Stimulated activated CD4-positive, alpha-beta T cell treated with anti-CD3 and anti-CD28 coated beads, Interleukin-12 subunit alpha, Interleukin-12 subunit beta, amount 100 ng/mL, for 24 hours (primary cell): ENCODE results near the gene EPS8L3.
A peak's percentile ranks its signal among the peaks of the same experiment; 100 is the strongest.

ENCODE experiments used
- DNase-seq, 2 experiments: peaks; one replicate each; pipeline ENCODE4 v3.0.0-alpha.2; 2020; ENCODE audit warnings: low read depth in 2 of 2

The EPS8L3 gene

DNA sequence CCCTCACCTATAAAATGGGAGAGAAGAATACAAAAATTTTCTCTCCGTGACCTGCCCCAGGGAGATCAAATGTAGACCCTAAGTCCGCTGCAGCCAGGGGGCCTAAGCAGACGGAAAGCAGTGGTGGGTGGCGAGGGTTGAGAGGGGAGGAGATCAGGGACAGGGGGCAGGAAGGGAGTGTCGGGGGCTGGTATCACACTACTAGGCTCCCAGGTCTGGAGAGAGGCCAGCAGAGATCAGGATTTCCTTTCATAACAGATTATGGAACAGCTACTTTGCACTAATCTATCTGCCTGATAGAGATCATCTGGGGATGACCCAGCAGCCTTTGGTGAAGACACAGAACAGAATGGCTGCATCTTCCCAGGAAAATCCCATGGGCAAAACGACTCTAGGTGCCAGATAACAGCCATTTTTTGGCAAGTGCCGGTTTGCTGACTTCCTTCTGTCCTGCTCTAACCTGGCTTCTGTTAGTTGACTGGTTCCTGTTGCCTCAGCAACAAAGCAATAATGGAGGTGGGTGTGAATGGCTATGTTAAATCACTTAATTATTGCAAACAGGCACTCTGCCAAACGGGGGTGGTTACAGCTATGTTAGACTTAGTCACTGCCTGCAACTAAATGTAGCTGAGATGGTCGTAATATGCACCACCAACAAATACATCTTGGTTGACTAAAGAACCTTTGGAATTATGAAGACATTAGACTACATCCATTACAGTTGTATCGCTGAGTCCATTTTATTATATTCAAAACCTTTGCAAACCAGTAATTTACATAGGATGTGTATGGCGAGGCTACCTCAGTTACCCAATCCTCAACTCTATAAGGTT is 30.0 kb upstream of the EPS8L3 start:
- no peak for DNase-seq

DNA sequence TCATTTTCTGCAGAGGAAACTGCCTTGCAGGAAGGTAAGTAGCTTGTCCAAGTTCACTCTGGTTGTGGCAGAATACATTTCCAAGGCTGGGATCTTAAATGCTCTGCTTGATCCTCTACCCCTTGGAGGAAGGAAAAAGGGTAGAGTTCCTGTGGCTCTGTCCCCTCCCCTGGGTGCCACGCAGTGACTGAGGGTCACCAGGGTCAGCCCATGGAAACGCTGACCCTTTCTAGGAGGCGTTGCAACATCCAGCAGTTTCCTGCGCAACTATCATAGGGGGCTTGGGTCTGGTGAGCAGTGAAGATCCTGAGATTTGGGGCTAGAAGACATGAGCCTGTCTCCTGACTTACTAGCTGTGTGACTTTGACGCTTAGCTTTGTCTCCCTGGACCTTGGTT is 29.4 kb upstream of the EPS8L3 start:
- no peak for DNase-seq

DNA sequence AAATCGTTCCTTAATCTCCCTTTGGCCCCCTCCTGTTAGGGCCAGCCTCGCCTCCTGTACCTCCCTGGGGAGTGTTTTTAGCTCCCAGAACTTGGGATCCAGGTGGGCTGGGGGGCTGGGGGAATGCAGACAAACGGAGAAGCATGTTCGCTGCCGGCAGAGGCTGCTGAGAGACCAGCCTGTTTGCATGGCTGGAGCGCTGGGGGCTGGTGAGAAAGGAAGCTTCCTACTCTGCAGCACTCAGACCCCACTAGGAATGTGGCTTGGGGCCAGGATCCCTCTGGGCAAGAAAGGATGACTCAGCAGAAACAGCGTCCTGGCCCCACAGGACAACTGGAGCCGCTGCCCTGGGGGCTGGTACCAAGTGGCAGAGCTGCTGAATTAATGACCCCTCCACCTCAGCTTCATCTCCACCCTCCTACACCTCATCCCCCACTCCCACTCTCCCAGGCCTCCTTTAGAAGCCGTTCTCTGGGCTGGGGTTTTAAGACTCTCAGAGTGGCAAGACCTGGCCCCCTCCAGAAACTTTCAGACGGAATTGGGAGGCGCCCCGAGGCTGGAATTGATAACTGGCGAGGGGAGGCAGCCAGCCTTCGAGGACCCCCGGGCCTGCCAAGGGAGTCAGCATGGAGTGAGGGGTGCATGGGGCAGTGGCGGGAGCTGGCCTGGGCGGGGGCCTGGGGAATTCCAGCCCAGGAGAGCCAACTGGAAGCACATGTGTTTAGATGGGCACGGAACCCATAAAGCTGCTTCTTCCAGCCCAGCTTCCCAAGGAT is 28.5 kb upstream of the EPS8L3 start:
- DNase-seq: no peak

DNA sequence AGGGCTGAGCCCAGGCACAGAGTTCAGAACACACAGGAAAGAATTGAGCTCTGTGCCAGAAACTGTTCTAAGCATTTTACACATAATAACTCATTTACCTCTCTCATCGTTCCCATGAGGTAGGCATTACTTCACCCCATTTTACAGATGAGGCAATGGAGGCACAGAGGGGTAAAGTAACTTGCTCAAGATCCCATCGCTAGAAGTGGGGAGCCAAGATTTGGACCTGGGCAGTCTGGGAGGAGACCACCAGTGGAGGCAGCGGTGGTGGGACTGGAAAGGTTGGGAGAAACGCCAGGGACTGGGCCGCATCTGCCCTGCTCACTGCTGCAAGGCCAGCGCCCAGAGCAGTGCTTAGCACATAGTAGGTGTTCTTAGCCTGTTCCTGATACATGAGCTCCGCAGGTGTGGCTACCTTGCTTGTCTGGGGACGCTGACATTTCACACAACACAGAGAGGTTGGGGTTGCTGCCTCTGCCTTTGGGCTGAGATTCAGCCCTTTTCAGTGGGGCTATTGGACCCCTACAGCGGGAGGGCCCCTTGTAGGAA is 27.8 kb upstream of the EPS8L3 start:
- DNase-seq: no peak

DNA sequence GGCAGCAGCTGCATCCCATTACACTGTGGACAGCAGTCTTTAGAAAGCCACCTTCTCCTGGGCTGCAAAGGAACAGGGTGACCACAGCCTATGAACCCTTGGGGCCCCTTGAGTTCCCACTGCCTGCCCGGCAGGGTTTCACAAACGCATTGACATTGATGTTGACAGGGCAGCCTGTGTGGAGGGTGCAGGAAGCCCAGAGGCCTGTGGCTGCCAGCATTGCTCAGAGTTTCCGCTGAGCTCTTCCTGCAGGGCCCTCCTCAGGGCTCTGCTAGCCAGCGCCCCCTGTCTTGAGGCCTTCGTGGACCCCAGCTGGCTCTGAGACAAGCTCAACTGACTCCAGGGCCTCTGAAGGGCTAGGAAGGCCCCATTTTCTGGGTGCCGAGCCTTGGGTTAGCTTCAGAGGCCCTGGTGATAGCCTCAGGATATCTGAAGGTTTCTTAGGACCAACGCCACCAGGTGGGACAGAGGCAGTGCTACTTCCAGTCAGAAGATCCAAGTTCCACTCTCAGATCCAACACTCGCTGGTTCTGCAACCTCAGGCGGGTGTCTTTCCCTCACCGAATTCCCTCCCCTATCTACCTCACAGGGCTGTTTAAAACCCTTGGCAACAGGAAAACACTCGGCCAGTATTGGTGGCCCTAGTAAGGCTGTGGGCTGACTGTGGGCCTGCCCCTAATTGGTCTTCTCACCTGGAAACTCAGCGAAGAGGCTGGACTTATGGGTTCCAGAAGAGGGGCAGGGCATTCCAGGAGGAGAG is 27.2 kb upstream of the EPS8L3 start:
- DNase-seq: peak; percentile 53 to 66

DNA sequence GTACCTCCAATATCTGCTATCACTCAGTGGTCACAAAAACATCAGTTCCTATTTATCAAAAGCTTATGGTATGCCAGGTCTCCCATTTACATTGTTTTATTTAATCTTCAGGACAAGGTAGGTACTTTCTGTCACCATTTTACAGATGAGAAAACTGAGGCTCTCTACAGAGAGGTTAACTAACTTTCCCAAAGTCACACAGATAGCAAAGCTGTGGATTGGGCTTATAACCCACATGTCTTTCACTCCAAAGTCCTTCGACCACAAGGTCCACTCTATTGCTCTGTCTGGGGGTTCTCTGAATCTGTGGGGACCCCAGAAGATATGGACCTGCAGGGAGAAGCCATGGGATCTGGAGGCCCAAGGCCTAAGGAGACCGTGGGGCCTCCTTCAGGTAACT is 26.6 kb upstream of the EPS8L3 start:
- no peak for DNase-seq

DNA sequence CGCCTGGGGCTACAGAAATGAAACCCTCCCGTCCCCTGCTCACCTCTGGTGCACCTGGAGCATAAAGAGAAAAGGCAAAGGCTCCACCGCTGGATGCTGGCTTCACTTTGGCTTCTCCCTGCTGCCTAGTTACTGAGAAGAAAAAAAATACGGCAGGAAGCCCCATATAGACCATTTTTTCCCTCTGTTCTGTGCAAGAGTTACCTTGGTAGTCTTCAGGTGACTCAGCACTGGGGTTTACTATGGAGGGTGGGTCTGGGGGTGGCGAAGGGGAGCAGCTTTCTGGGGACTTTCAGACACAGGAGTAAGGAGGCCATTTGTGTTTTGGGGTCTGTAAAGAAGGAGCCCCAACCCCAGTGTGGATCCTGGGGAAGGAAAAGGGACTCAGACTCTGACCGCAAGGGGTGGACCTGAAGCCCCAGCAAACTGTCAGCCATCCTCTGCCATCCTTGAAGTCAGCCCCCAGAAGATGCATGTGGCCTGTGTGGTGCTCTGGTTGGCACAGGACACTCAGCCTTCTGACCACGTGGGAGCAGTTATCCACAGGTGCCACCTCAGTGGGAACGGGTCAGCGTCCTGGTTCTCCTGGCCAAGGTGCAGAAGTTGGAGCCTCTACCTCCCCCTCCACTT is 25.9 kb upstream of the EPS8L3 start:
- no peak for DNase-seq

DNA sequence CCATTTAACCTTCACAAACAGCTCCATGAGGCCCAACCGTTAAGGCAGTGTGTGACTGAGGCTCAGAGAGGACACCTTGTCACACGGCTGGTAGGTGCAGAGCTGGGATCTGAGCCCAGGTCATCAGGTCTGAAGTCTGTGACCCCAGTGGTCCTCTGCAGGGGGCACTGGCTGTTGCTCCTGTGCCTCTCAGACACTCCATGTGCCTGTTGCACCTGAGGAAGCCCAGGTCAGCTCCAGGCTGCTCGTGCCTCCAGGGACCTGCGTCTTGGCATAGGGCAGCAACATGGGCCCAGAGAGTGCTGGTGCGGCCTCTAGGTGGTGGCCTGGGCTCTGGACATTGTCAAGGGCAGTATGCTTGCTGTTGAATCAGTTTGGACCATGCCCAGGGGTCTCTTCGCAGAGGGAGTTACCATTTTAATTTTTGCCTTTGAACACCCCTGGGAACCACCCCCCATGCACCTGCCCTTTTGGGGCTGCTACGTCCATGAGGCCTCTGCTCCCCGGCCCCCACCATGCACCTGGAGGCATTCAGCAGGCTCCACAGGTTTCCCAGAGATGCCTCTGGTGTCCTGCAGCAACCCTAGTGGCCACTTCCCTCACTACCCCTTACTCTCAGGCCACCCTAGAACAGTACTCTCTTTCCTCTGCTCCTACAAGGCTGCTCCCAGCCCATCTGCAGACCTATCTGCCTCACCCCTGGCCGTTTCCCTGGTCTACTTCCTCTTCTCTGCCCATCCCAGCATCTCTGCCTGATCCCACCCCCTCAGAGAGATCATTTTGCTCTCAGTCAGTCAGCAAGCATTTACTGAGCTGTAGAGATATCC is 25.2 kb upstream of the EPS8L3 start:
- DNase-seq: no peak

DNA sequence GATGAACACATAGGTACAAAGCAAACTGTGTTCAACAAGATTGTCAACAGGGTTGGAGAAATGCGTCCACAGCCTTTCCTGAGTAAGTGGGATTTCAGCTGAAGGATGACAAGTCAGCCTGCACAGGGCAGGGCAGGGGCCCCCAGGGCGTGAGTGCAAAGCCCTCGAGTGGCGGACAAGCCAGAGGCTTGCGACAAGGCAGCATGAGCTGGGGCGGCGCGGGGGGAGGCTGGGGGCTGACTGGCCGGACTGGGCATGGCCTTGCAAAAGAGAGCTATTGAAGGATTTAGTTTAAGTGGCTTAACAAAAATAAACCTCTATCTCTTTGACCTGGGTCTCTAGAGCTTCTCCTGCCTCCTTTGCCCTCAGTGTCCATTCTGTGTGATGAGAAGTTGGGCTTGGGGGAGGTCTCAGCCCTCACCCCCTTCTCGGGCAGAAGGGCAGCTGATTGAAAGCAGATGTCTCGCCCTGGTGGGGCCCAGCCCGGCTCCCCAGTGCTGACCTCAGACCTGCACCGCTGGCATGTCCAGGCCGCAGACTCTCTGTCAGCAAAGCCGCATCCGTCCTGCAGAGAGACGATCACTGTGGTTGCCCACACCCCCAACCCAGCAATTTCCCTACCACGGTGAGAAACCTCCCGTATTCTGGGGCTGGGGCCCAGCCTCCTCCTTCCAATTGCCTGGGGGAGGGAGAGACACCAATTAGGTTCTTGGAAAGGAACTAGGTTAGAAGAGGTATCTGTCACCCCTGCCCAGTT is 24.3 kb upstream of the EPS8L3 start:
- DNase-seq: no peak

DNA sequence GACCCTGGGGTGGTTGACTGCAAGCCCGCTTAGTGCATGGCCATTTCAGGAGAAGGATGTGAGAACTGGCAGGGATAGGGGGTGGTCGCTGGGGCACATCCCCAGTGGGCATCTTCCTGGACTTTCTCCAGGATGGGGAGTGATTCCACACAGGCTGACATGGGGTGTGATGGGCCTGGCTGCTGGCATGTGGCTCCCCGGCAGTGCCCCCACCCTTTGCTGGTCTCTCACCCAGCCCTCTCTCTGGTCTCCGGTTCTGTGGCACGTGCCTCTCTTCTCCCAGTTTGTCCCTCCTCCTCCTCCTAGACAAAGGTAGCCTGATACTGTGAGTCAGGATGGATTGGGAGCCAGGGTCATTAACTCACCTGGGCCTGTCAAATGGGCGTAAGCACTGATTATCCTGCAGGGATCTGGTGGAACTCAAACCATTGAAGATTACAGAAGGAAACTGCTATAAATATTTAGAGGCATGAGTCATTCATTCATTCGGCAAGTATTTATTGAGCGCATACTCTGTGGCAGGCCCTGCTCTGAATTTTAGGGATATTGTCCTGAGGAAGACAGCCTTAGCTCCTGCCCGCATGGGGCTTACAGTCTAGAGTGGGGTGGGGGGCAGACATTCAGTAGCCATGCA is 23.6 kb upstream of the EPS8L3 start:
- no peak for DNase-seq

DNA sequence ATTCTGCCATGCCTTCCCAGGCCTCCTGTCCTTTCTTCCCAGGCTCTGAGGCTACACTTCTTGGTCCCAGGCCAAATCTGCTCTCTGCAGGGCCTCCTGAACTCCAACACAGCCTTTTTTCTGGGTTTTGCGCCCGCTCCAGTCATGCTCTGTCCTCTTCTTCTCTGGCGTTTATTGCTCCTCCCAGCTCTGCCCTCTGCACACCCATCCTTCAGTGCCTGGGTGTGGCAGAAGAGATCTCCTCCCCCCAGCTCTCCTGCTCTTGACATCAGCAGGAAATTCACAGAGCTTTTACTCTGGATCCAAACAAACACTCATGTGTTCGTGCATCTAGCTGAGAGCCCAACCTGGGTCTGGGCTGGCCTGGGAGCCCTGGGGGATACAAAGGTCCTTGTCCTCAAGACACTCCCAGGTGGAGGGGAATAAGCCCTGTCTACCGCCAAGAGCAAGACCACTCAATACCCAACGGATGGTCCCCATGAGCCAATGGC is 22.9 kb upstream of the EPS8L3 start:
- DNase-seq: no peak

DNA sequence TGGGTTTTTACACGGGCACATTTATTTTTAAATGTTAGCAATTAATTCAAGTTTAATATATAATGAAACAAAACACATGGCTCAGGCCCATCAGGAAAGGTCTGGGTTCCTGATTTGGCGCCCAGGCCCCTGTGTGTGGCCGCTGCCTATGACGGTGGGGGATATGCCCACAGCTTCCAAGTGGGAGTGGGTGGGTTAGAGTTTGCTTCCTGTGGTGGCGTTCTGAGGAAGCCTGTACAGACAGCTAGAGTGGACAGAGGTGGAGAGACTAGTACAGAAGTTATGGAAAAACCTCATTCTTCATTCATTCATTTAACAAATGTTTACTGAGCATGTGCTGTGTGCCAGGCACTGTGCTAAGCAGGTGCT is 22.4 kb upstream of the EPS8L3 start:
- no peak for DNase-seq

DNA sequence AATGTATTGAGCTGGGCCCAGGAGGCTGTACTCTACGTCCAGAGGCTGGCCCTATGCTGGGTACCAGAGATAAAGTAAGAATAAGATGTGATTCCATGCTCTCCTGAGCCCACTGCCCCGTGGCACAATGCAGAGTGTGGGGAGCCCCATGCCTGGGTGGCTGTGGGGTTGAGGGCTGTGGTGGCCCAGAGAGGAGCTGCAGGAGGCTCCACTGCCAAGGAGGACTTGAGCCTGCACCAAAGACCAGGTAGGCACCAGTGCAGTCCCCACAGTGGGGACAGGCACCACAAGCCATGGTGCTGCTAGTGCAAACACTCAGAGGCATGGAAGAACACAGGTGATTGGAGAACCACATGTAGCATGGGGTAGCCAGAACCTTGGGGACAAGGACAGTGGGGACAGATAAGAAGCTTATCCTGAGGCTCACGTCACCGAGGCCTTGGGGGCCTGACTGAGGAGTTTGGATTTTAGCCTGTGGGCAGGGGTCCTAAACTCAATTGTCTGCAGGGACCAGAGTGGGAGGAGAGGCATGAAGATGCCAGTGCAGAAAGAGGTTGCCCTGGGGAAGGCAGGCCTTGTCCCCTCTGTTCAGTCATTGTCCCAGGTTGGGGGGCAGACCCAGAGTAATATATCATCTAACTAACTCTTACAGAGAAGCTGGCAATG is 21.9 kb upstream of the EPS8L3 start:
- DNase-seq: no peak

DNA sequence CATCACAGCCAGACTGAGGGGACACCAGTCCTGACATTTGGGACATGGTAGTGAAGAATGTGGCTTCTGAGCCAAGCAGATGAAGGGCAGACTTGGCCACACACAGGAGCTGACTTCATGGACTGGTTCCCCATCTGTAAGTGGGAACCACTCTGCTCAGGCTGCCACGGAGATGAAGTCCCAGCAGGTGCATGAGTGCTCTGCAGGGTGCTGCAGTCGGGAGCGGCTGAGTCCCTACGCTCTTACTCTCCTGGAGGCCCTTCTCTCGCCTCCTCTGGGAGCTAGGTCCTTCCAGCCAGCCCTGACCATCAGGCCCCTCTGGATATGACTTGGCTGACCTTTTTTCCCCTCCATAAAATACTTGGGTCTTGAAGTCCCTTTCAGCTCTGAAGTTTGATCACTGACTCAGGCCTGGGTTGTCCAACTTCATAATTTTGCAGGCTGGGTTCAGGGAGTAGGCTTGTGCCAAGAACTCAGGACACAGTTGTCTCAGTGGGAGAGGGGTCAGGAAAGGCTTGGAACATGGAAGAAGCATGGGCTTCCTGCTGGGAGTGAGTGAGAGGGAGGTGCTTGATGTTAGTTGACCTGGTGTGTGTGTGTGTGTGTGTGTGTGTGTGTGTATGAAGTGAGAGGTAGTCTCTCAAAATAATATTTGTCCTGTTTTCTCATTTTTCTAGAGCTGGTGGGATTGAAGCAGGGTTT is 21.0 kb upstream of the EPS8L3 start:
- no peak for DNase-seq

DNA sequence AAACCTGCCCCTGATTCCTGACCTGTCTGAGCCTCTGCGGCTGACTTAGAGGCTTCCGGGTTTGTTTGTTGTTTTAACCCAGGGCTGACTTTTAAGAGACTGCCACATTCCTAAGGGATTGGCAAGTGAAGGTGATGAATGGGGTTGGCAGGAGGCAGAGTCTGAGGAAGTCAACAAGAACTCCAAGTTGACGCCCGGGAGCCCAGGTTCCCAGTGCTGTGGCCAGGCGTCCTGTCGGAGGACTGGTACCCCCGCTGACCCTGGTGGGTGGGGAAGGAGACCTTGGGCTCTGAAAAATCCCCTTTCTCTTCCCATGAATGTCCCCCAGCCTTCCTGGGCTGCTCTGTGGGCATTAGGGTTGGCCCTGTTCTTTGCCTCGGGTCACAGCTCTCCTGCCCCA is 19.7 kb upstream of the EPS8L3 start:
- no peak for DNase-seq

DNA sequence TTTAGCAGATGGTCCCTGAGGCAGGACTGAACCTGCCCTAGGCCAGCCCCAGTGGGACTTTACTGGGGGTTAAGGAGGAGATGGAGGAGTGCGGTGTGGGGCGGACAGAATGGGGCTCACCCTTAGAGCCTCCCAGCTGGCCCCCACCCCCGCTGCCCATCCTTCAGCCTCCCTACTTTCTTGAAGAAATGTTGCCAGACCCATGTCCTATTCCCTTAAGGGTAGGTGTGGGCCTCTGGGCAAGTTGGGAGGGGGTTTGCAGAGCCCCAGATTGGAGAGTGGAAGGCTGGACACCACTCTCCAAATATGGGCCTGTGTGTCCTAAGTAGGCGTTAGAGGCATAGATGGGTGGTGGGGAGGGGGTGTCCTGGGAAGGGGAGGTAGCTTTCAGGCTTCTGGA is 19.2 kb upstream of the EPS8L3 start:
- DNase-seq: no peak

DNA sequence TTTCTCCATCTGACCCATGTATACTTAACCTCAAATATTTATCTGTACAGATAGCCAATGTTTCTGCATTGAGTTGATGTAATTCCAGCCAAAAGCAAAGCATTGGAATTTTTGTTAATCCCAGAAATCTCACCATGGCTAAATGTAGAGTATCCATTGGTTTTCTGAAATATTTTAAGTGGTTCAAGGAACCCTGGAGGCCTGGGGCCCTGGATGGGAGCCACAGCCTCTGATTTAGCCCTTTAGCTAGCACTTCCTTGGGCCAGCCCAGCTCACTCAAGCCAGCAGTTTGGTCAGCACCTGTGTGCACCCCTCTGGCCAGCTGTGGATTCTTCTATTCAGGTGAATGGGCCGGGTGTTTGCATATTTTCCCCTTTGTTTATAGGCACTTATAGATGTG is 18.8 kb upstream of the EPS8L3 start:
- DNase-seq: no peak

DNA sequence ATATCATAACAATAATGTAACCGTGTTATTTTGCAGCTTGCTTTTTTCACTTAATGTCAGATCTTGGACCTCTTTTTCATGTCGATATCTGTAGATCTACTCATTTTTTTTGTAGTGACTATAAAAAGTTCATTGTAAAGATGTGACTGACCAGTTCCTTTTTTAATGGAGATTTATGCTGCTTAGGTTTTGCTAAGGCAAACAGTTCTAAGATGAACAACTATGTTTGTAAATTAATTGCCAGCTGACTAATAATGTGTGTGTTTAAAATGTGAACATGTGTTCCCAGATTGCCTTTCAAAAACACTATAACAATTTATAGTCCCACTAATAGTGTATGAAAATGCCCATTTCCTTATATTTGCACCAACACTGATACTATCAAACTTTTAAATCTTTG is 18.1 kb upstream of the EPS8L3 start:
- no peak for DNase-seq
